Caki2 (cell line): ENCODE data around the gene TAPBP. TPM values are rescaled to one million over a fixed set of nuclear protein-coding genes. Genes with fewer than 3 reads are reported as not detected.
A peak's percentile ranks its signal among the peaks of the same experiment; 100 is the strongest.

ENCODE experiments used
- DNase-seq: peaks from one replicate; pipeline ENCODE4 v3.0.0-alpha.2; 2015; ENCODE audit warnings: low read depth
- in situ Hi-C: cut with HindIII; loops from 2 replicates; pipeline ENCODE4 v1.10.0; 2016; ENCODE audit warnings: low sequenced_read_pairs, low pct_unique_long_range_greater_than_20kb, mixed read lengths
- total RNA-seq: library from RNA; depleted of rRNA; stranded (reverse); fragments of >200 nt; shearing (Covaris generic); gene quantifications from 2 replicates; pipeline ENCODE4 v1.2.3, GENCODE V29; 2014; ENCODE audit warnings: low replicate concordance

The TAPBP gene
- total RNA-seq, 1 experiment from 2014 or later = 145 TPM

- DNase-seq = no peak
- in situ Hi-C loops = no loop called here
These were observed 9.7 kb upstream of the TAPBP start for GRCh38 chr6:33323623-33323948.

- DNase-seq = no peak
- in situ Hi-C loops = no loop called here
These were observed 7.3 kb upstream of the TAPBP start for GRCh38 chr6:33321227-33321626.

- DNase-seq = peak; percentile 45
- in situ Hi-C loops = no loop called here
These were observed 6.7 kb upstream of the TAPBP start for GRCh38 chr6:33320315-33321181.

- in situ Hi-C loops = no loop called here
- DNase-seq = no peak
These were observed 6.0 kb upstream of the TAPBP start for GRCh38 chr6:33319939-33320314.

- DNase-seq = no peak
- in situ Hi-C loops = no loop called here
These were observed 4.7 kb upstream of the TAPBP start for GRCh38 chr6:33318426-33319073.

GRCh38 chr6:33317669-33318425 is 4.0 kb upstream of the TAPBP start, which contains the start of gene ZBTB22:
ZBTB22 (minus strand) TSS chr6:33317744; CDS start chr6:33316916, 828 bp downstream.
- peak; percentile 99 for DNase-seq
- in situ Hi-C loops = no loop called here

GRCh38 chr6:33317419-33317668 is 3.5 kb upstream of the TAPBP start:
- no peak for DNase-seq
- in situ Hi-C loops = no loop called here

GRCh38 chr6:33316603-33317418 is 2.9 kb upstream of the TAPBP start:
- in situ Hi-C loops = no loop called here
- DNase-seq = no peak

GRCh38 chr6:33315793-33316602 is 2.1 kb upstream of the TAPBP start:
- in situ Hi-C loops = no loop called here

GRCh38 chr6:33314943-33315792 is 1.3 kb upstream of the TAPBP start:
- in situ Hi-C loops = no loop called here
- peak; percentile 79 for DNase-seq

More at GRCh38 chr6:33315793-33316602, 2.1 kb upstream of the TAPBP start:
- no peak for DNase-seq

- peak; percentile 96 for DNase-seq
- in situ Hi-C loops = no loop called here
These were observed 651 bp upstream of the TAPBP start for GRCh38 chr6:33314515-33314942.

GRCh38 chr6:33313105-33313708 is 671 bp downstream of the TAPBP start:
- DNase-seq = peak; percentile 41
- in situ Hi-C loops = no loop called here

GRCh38 chr6:33312361-33313104 is 1.3 kb downstream of the TAPBP start:
- in situ Hi-C loops = no loop called here
- DNase-seq = peak; percentile 75

- no peak for DNase-seq
- in situ Hi-C loops = no loop called here
These were observed 7.5 kb downstream of the TAPBP start for GRCh38 chr6:33306356-33306755.

GRCh38 chr6:33305052-33305451 is 8.8 kb downstream of the TAPBP start:
- in situ Hi-C loops = no loop called here
- DNase-seq = no peak

- in situ Hi-C loops = no loop called here
- DNase-seq = no peak
These were observed 9.7 kb downstream of the TAPBP start for GRCh38 chr6:33304216-33304615.
